Measurements from ENCODE around the gene EXOC3. TPM values are rescaled to one million over a fixed set of nuclear protein-coding genes. Genes with fewer than 3 reads are reported as not detected.
A peak's percentile ranks its signal among the peaks of the same experiment; 100 is the strongest.

Gene EXOC3
- total and polyA plus RNA-seq, 10 of the 15 experiments (the other 5 are each of a cell fraction or from before 2014, with no cell fraction given): 1.6 to 53.0 (median 27.9) TPM

DNA sequence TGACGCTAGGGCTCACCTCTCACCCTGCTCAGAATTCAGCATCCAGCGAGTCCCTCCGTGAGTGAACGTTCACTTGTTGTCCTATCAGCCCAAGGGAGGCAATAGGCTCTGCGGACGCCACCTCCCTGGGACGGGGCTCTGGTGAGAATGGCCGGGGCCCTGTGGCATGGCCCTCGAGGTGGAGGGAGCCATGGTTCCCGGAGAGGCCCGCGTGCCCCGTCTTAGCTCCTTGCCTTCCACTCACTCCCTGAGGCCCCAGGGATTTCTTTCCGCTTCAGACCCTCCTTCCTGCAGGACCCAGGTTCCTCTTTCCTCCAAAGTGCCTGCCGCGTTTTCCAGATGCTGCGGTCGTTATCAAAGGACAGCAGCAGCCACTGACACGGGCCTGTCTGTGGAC is 21.5 kb downstream of the EXOC3 start:
- ChIA-PET RAD21 (ENCODE audit: unreplicated experiment) (no interaction called here), CTCF (no interaction called here), POLR2A (no interaction called here), SMC1A (ENCODE audit: uncharacterized antibody, unreplicated experiment) (no interaction called here)
- peaks cover 24 to 26% of the 10 kb centered on the region in 2 experiments; a peak in 3 of 4 replicates for H3K36me3 ChIP-seq (ENCODE audit: control insufficient read depth in 2 of 2, insufficient read depth in 2 of 2, low read length in 1 of 2)
- H3K27ac ChIP-seq (ENCODE audit: control insufficient read depth, insufficient read depth): no peak overlapping the region
- DNase-seq (ENCODE audit: low read depth, low spot score) (no peak), FAIRE-seq (no peak), ATAC-seq (no peak; the same call in 2 of the 3 replicates)
- no peaks in the 10 kb centered on the region; the same call in 2 of the 3 replicates for H3K9me3 ChIP-seq (replicated peaks; ENCODE audit: control insufficient read depth, insufficient read depth, low read length)
- no peak overlapping the region for H2AFZ ChIP-seq (ENCODE audit: control insufficient read depth, low read depth, low read length)
- 99% methylated on average over 19 of the region's 19 CpGs for WGBS (ENCODE audit: insufficient coverage, insufficient replicate concordance, low lambda C conversion rate, missing lambda C conversion rate)
- H3K4me2 ChIP-seq (ENCODE audit: control insufficient read depth, insufficient read depth): no peak overlapping the region
- in situ Hi-C loops (cut with MboI): no loop called here
- H3K4me1 ChIP-seq (ENCODE audit: control insufficient read depth, insufficient read depth, low read length): no peaks in the 10 kb centered on the region
- TF ChIP-seq SREBF1 (IDR thresholded peaks at IDR 0.05; ENCODE audit: low read length) (no peak), PML (IDR thresholded peaks at IDR 0.05; ENCODE audit: low read length) (no peak), SMARCA5 (IDR thresholded peaks at IDR 0.05) (no peak)
- no peaks in the 10 kb centered on the region for H3K27me3 ChIP-seq (replicated peaks in 1 of 2; ENCODE audit: control insufficient read depth in 2 of 2, insufficient read depth in 2 of 2, low read length in 1 of 2)
- intact Hi-C loops (cut with micrococcal nuclease; ENCODE audit: unreplicated experiment): no loop called here
- H4K20me1 ChIP-seq (ENCODE audit: control insufficient read depth, insufficient read depth): no peaks in the 10 kb centered on the region
- H3K79me2 ChIP-seq (ENCODE audit: control insufficient read depth, insufficient read depth, low read length): peaks cover 4% of the 10 kb centered on the region
- no TSS peak for BruUV-seq (replicated peaks)
- no peak overlapping the region for H3K4me3 ChIP-seq
- H3K9ac ChIP-seq (ENCODE audit: control insufficient read depth, insufficient read depth, low read length): no peak overlapping the region

DNA sequence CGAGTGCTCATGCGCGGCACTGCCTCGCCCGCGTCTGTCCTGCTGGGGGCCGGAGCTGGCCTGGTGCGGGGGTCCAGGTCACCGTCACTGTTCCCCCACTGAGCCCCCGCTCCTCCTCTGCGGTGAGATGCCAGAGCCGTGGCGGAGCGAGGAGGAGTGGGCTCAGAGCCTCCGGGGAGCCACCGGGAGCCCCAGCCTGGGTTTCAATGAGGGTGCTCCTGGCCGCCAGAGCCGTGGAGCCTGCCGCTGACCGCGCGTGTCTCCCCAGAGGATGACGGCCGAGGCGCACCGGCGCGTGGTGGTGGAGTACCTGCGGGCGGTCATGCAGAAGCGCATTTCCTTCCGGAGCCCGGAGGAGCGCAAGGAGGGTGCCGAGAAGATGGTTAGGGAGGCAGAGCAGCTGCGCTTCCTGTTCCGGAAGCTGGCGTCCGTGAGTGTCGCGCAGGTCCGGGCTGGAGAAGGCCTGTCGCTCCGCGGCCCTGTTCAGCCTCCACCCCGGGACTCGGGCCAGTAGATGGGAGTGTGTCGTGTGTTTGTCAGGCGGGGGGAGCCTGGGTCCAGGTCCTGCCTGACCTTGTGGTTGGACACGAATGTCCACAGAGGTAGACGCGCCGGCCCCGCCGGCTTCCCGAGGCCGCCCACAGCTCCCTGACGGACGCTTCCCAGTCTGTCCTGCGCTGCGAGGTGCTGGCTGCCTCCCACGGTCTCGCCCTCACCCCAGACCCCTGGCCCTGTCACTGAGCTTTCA is 22.0 kb downstream of the EXOC3 start:
- H3K79me2 ChIP-seq (ENCODE audit: control insufficient read depth, insufficient read depth, low read length): no peaks in the 10 kb centered on the region; the same call in 1 of the 2 replicates
- RAD21 ChIA-PET (ENCODE audit: unreplicated experiment): no interaction called here
- ATAC-seq: no peak
- H2AFZ ChIP-seq (ENCODE audit: control insufficient read depth, low read depth, low read length): no peak overlapping the region
- DNase-seq (ENCODE audit: low read depth, low spot score): no peak
- no peaks in the 10 kb centered on the region for H4K20me1 ChIP-seq (ENCODE audit: control insufficient read depth, insufficient read depth)
- POLR2A ChIA-PET: no interaction called here
- no peak for FAIRE-seq
- no peak overlapping the region for H3K9ac ChIP-seq (ENCODE audit: control insufficient read depth, insufficient read depth, low read length)
- BruUV-seq (replicated peaks): no TSS peak
- CTCF ChIA-PET: no interaction called here
- H3K36me3 ChIP-seq (ENCODE audit: control insufficient read depth in 2 of 2, insufficient read depth in 2 of 2, low read length in 1 of 2): peaks cover 20 to 21% of the 10 kb centered on the region in 2 experiments; a peak in 3 of 4 replicates
- no peak overlapping the region for H3K4me3 ChIP-seq
- H3K27me3 ChIP-seq (replicated peaks in 1 of 2; ENCODE audit: control insufficient read depth in 2 of 2, insufficient read depth in 2 of 2, low read length in 1 of 2): no peaks in the 10 kb centered on the region
- no peaks in the 10 kb centered on the region; the same call in 2 of the 3 replicates for H3K9me3 ChIP-seq (replicated peaks; ENCODE audit: control insufficient read depth, insufficient read depth, low read length)
- no peaks in the 10 kb centered on the region for H3K4me1 ChIP-seq (ENCODE audit: control insufficient read depth, insufficient read depth, low read length)
- SMC1A ChIA-PET (ENCODE audit: uncharacterized antibody, unreplicated experiment): no interaction called here
- in situ Hi-C loops (cut with MboI) (no loop called here), intact Hi-C loops (cut with micrococcal nuclease; ENCODE audit: unreplicated experiment) (no loop called here)
- TF ChIP-seq POLR2A (IDR thresholded peaks at IDR 0.05; ENCODE audit: low read depth, low read length) (peak; percentile 64), FOXM1 (IDR thresholded peaks at IDR 0.05; ENCODE audit: low read depth, low read length) (no peak)
- WGBS (ENCODE audit: insufficient coverage, insufficient replicate concordance, low lambda C conversion rate, missing lambda C conversion rate): 94% methylated on average over 58 of the region's 63 CpGs
- no peak overlapping the region for H3K4me2 ChIP-seq (ENCODE audit: control insufficient read depth, insufficient read depth)
- H3K27ac ChIP-seq (ENCODE audit: control insufficient read depth, insufficient read depth): no peak overlapping the region
